Psoas muscle (tissue), 8 donors: ENCODE results near the gene BRD4. TPM values are rescaled to one million over a fixed set of nuclear protein-coding genes. Genes with fewer than 3 reads are reported as not detected.

ENCODE experiments used
- ATAC-seq, 4 donors: fragments of 200-7000 bp; cut with Tn5 transposase; one replicate each; pipeline ENCODE4 v1.9.1; 2020; ENCODE audit warnings: moderate library complexity in 3 of 4, mild to moderate bottlenecking in 2 of 4
- DNase-seq, 2 donors: peaks; one replicate each; pipeline ENCODE4 v3.0.0-alpha.2; 2020
- H3K27ac ChIP-seq: fragments of 200-600 bp; one replicate; pipeline ENCODE4 v1.8.0; 2022
- H3K27me3 ChIP-seq, 3 donors: fragments of 200-600 bp in 1 of 3; one replicate each; pipeline versions ENCODE4 v1.6.1 to v1.8.0; 2013 to 2022; ENCODE audit warnings: low read length in 2 of 3, mild to moderate bottlenecking in 2 of 3, moderate library complexity in 1 of 3; ENCODE audit not compliant: insufficient read depth in 3 of 3
- H3K36me3 ChIP-seq, 2 donors: fragments of 200-600 bp in 1 of 2; one replicate each; pipeline versions ENCODE4 v1.6.1 to v1.8.0; 2013 to 2022; ENCODE audit warnings: low read depth in 1 of 2, mild to moderate bottlenecking in 1 of 2, moderate library complexity in 1 of 2; ENCODE audit not compliant: insufficient read depth in 1 of 2
- H3K4me1 ChIP-seq: fragments of 200-600 bp; one replicate; pipeline ENCODE4 v1.8.0; 2022
- H3K4me3 ChIP-seq: fragments of 200-600 bp; one replicate; pipeline ENCODE4 v1.8.0; 2022; ENCODE audit warnings: mild to moderate bottlenecking
- H3K9me3 ChIP-seq: fragments of 200-600 bp; one replicate; pipeline ENCODE4 v1.8.0; 2022
- CTCF ChIP-seq: fragments of 200-600 bp; IDR thresholded peaks from one replicate; pipeline ENCODE4 v1.8.0; 2022; ENCODE audit warnings: antibody characterized with exemption
- WGBS, 3 donors: extraction: QIAGEN DNeasy Blood & Tissue Kit; methylation state at CpG; one replicate each; pipeline versions ENCODE4 v1.1.6 to v1.1.7; 2013; 5-methylcytosine and 5-hydroxymethylcytosine counted together
- intact Hi-C, 2 donors: fragments of 100-400 bp; cut with DNase I; formaldehyde crosslinking; loops; one replicate each; pipeline versions ENCODE4 v1.11.0 to v1.14.2; 2022
- polyA plus RNA-seq, 3 donors: library from polyadenylated mRNA; stranded (reverse); fragments of 200-250 nt; gene quantifications; one replicate each; pipeline ENCODE4 v1.2.3, GENCODE V29; 2013
- total RNA-seq, 4 donors: library from RNA; stranded (reverse); fragmentation: NEBNext Ultra II Directional in 2 of 4; extraction: Animal tissue kit (Norgen Biotek cat#: 25700) in 2 of 4; gene quantifications; one replicate each; pipeline versions ENCODE4 v1.2.1 to v1.2.4, GENCODE V29; 2021 to 2023
- donor health status: healthy with polysubstance abuse.
- donor health status: DM: no; HTN: no; CAD: no; lungs with moderate emphysema.
- donor health status: Bipolar disorder and iron deficiency.
- donor health status: healthy.
- donor health status: DM: yes; HTN: yes; CAD: no.
- donor health status: DM: no; HTN: no; CAD: no.
- donor health status: DM: no; HTN: no; CAD: no.
- donor health status: DM: yes; HTN: yes; CAD: no.

BRD4 gene
- total and polyA plus RNA-seq, 7 donors: 42.6 to 120 (median 98.6) TPM

- DNase-seq (peak; percentile 98 to 99), ATAC-seq (peak; percentile 86 to 94 (median 90))
- Histone ChIP-seq H3K27me3 (no peaks in the 10 kb centered on the region), H3K4me3 (peak within 1 kb of the TSS; percentile 78), H3K36me3 (peaks cover 0 to 30% of the 10 kb centered on the region in 2 donors), H3K9me3 (no peaks in the 10 kb centered on the region), H3K27ac (peak within 1 kb of the TSS; percentile 93), H3K4me1 (peaks cover 44% of the 10 kb centered on the region)
- no peak for TF ChIP-seq CTCF
- WGBS, 3 donors: 0 to 1% (median 0%) methylated on average over 68 to 111 of the region's 111 CpGs
- intact Hi-C loops: loop anchor here (2.0 to 5.0 kb wide), 5 partner anchors 38 to 202 kb away; partner anchors contain the start of genes AKAP8L (in 1 of the 2), BRD4 (in 1 of the 2) and WIZ (in 1 of the 2)
Observed at GRCh38 chr19:15379083-15379998, 47.0 kb upstream of the BRD4 start, which contains the start of gene AKAP8. TSS of gene AKAP8 (minus strand) at chr19:15379787. CDS start at chr19:15379731, 56 bp downstream.

- peak overlapping the region; percentile 93 for H3K27ac ChIP-seq
- 0 to 1% (median 0%) methylated on average over 20 to 22 of the region's 22 CpGs for WGBS, 3 donors
Observed at GRCh38 chr19:15378534-15379082, 46.3 kb upstream of the BRD4 start.

GRCh38 chr19:15374796-15375440 lies 42.6 kb upstream of the BRD4 start:
- Histone ChIP-seq H3K27me3 (no peaks in the 10 kb centered on the region), H3K9me3 (no peaks in the 10 kb centered on the region), H3K4me1 (peaks cover 48% of the 10 kb centered on the region), H3K4me3 (peak overlapping the region; percentile 30), H3K36me3 (peaks cover 11 to 38% of the 10 kb centered on the region in 2 donors), H3K27ac (peak overlapping the region; percentile 93)
- DNase-seq: peak; percentile 67 to 92
- no peak for TF ChIP-seq CTCF
- ATAC-seq: peak in 3 of 4 donors; percentile 9 to 57 (median 53)
- intact Hi-C loops: loop anchor here (5.0 kb wide), 4 partner anchors 42 to 198 kb away; partner anchors contain the start of genes AKAP8L (in 1 of the 2) and WIZ (in 1 of the 2)
- WGBS, 3 donors: 9 to 21% (median 13%) methylated on average over 24 of the region's 24 CpGs

More at GRCh38 chr19:15378534-15379082, 46.3 kb upstream of the BRD4 start:
- DNase-seq (peak in 1 of 2 donors; percentile 71), ATAC-seq (peak; percentile 0 to 41 (median 18))
- intact Hi-C loops: loop anchor here (2.0 to 5.0 kb wide), 5 partner anchors 39 to 201 kb away; partner anchors contain the start of genes AKAP8L (in 1 of the 2), BRD4 (in 1 of the 2) and WIZ (in 1 of the 2)
- no peaks in the 10 kb centered on the region for H3K27me3 ChIP-seq
- peaks cover 52% of the 10 kb centered on the region for H3K4me1 ChIP-seq
- no peak for TF ChIP-seq CTCF
- H3K36me3 ChIP-seq: peaks cover 0 to 32% of the 10 kb centered on the region in 2 donors
- no peaks in the 10 kb centered on the region for H3K9me3 ChIP-seq
- peak overlapping the region; percentile 78 for H3K4me3 ChIP-seq

GRCh38 chr19:15374105-15374651 lies 41.8 kb upstream of the BRD4 start:
- Histone ChIP-seq H3K36me3 (peaks cover 12 to 46% of the 10 kb centered on the region in 2 donors), H3K27me3 (no peaks in the 10 kb centered on the region), H3K27ac (peak overlapping the region; percentile 93), H3K4me3 (peak overlapping the region; percentile 30), H3K9me3 (no peaks in the 10 kb centered on the region), H3K4me1 (peaks cover 48% of the 10 kb centered on the region)
- intact Hi-C loops: no loop called here
- ATAC-seq: no peak
- DNase-seq: peak in 1 of 2 donors; percentile 54
- no peak for TF ChIP-seq CTCF
- WGBS, 3 donors: 37 to 59% (median 37%) methylated on average over 21 of the region's 21 CpGs
